ENCODE results near the gene ZFHX3. TPM values are rescaled to one million over a fixed set of nuclear protein-coding genes. Genes with fewer than 3 reads are reported as not detected.

Gene ZFHX3
- total and polyA plus RNA-seq, 10 of the 15 experiments (the other 5 are each of a cell fraction or from before 2014, with no cell fraction given) = 0.68 to 8.6 (median 2.0) TPM

- in situ Hi-C loops (cut with MboI) = no loop called here
- no peak for TF ChIP-seq TAF1 (IDR thresholded peaks at IDR 0.05; ENCODE audit: borderline replicate concordance, low read depth, low read length)
- TF ChIP-seq BCL3 (IDR thresholded peaks at IDR 0.05; ENCODE audit: borderline replicate concordance, insufficient read depth, low read depth, low read length, poor library complexity, severe bottlenecking) = peak; percentile 73
- 95% methylated on average over 13 of the region's 14 CpGs for WGBS (ENCODE audit: insufficient coverage, insufficient replicate concordance, low lambda C conversion rate, missing lambda C conversion rate)
- Histone ChIP-seq H4K20me1 (ENCODE audit: control insufficient read depth, insufficient read depth) (no peaks in the 10 kb centered on the region), H3K4me3 (no peak overlapping the region), H3K27ac (ENCODE audit: control insufficient read depth, insufficient read depth) (no peak overlapping the region), H3K4me1 (ENCODE audit: control insufficient read depth, insufficient read depth, low read length) (no peaks in the 10 kb centered on the region), H3K79me2 (ENCODE audit: control insufficient read depth, insufficient read depth, low read length) (no peaks in the 10 kb centered on the region), H3K9me3 (replicated peaks; ENCODE audit: control insufficient read depth, insufficient read depth, low read length) (peaks cover 5% of the 10 kb centered on the region; the same call in 2 of the 3 replicates), H3K36me3 (ENCODE audit: control insufficient read depth in 2 of 2, insufficient read depth in 2 of 2, low read length in 1 of 2) (peaks cover 0 to 11% of the 10 kb centered on the region in 2 experiments; a peak in 2 of 4 replicates), H3K4me2 (ENCODE audit: control insufficient read depth, insufficient read depth) (no peak overlapping the region), H3K9ac (ENCODE audit: control insufficient read depth, insufficient read depth, low read length) (no peak overlapping the region), H2AFZ (ENCODE audit: control insufficient read depth, low read depth, low read length) (no peak overlapping the region), H3K27me3 (replicated peaks in 1 of 2; ENCODE audit: control insufficient read depth in 2 of 2, insufficient read depth in 2 of 2, low read length in 1 of 2) (no peaks in the 10 kb centered on the region)
- no peak for FAIRE-seq
- ChIA-PET POLR2A (no interaction called here), RAD21 (ENCODE audit: unreplicated experiment) (no interaction called here), SMC1A (ENCODE audit: uncharacterized antibody, unreplicated experiment) (no interaction called here), CTCF (no interaction called here)
- no peak for DNase-seq (ENCODE audit: low read depth, low spot score)
- BruUV-seq (replicated peaks) = no TSS peak
- intact Hi-C loops (cut with micrococcal nuclease; ENCODE audit: unreplicated experiment) = no loop called here
- no peak for ATAC-seq
These were observed 160.4 kb downstream of the ZFHX3 start for GRCh38 chr16:72887537-72887936.

- Histone ChIP-seq H3K79me2 (ENCODE audit: control insufficient read depth, insufficient read depth, low read length) (no peaks in the 10 kb centered on the region), H3K4me3 (no peak overlapping the region), H3K27me3 (replicated peaks in 1 of 2; ENCODE audit: control insufficient read depth in 2 of 2, insufficient read depth in 2 of 2, low read length in 1 of 2) (no peaks in the 10 kb centered on the region), H4K20me1 (ENCODE audit: control insufficient read depth, insufficient read depth) (no peaks in the 10 kb centered on the region), H3K4me1 (ENCODE audit: control insufficient read depth, insufficient read depth, low read length) (no peaks in the 10 kb centered on the region), H3K9ac (ENCODE audit: control insufficient read depth, insufficient read depth, low read length) (no peak overlapping the region), H3K36me3 (ENCODE audit: control insufficient read depth in 2 of 2, insufficient read depth in 2 of 2, low read length in 1 of 2) (peaks cover 0 to 11% of the 10 kb centered on the region in 2 experiments; a peak in 2 of 4 replicates), H2AFZ (ENCODE audit: control insufficient read depth, low read depth, low read length) (no peak overlapping the region), H3K4me2 (ENCODE audit: control insufficient read depth, insufficient read depth) (no peak overlapping the region), H3K27ac (ENCODE audit: control insufficient read depth, insufficient read depth) (no peak overlapping the region), H3K9me3 (replicated peaks; ENCODE audit: control insufficient read depth, insufficient read depth, low read length) (peaks cover 5% of the 10 kb centered on the region; the same call in 2 of the 3 replicates)
- POLR2A ChIA-PET = no interaction called here
- no peak for ATAC-seq
- in situ Hi-C loops (cut with MboI) (no loop called here), intact Hi-C loops (cut with micrococcal nuclease; ENCODE audit: unreplicated experiment) (no loop called here)
- CTCF ChIA-PET = interaction anchor here (0.6 kb wide), 1 partner anchor 380 kb away, joined by 4 read pairs; no protein-coding TSS in a partner anchor
- RAD21 ChIA-PET (ENCODE audit: unreplicated experiment) = no interaction called here
- BruUV-seq (replicated peaks) = no TSS peak
- no peak for DNase-seq (ENCODE audit: low read depth, low spot score)
- SMC1A ChIA-PET (ENCODE audit: uncharacterized antibody, unreplicated experiment) = no interaction called here
- FAIRE-seq = no peak
- 78% methylated on average over 9 of the region's 9 CpGs for WGBS (ENCODE audit: insufficient coverage, insufficient replicate concordance, low lambda C conversion rate, missing lambda C conversion rate)
- no peak for TF ChIP-seq CHD4 (IDR thresholded peaks at IDR 0.05)
- TF ChIP-seq EZH2 (IDR thresholded peaks at IDR 0.05; ENCODE audit: borderline replicate concordance, control insufficient read depth, low read depth, low read length) = no peak
- TF ChIP-seq ZNF217 (IDR thresholded peaks at IDR 0.05) = no peak
- no peak for TF ChIP-seq GABPA (IDR thresholded peaks at IDR 0.05; ENCODE audit: low read depth)
- no peak for TF ChIP-seq PML (IDR thresholded peaks at IDR 0.05; ENCODE audit: low read length)
- no peak for TF ChIP-seq BRCA1 (IDR thresholded peaks at IDR 0.05; ENCODE audit: low read depth, low read length)
- no peak for TF ChIP-seq REST (IDR thresholded peaks at IDR 0.05; ENCODE audit: low read depth, low read length)
- TF ChIP-seq PKNOX1 (IDR thresholded peaks at IDR 0.05) = no peak
- no peak for TF ChIP-seq IRF4 (IDR thresholded peaks at IDR 0.05; ENCODE audit: low read depth, low read length)
- TF ChIP-seq KAT2A (conservative IDR thresholded peaks at IDR 0.05; ENCODE audit: control insufficient read depth, low read depth, low read length) = no peak
These were observed 161.5 kb downstream of the ZFHX3 start for GRCh38 chr16:72886346-72886974.
